ENCODE data around the gene DNPEP.

DNA sequence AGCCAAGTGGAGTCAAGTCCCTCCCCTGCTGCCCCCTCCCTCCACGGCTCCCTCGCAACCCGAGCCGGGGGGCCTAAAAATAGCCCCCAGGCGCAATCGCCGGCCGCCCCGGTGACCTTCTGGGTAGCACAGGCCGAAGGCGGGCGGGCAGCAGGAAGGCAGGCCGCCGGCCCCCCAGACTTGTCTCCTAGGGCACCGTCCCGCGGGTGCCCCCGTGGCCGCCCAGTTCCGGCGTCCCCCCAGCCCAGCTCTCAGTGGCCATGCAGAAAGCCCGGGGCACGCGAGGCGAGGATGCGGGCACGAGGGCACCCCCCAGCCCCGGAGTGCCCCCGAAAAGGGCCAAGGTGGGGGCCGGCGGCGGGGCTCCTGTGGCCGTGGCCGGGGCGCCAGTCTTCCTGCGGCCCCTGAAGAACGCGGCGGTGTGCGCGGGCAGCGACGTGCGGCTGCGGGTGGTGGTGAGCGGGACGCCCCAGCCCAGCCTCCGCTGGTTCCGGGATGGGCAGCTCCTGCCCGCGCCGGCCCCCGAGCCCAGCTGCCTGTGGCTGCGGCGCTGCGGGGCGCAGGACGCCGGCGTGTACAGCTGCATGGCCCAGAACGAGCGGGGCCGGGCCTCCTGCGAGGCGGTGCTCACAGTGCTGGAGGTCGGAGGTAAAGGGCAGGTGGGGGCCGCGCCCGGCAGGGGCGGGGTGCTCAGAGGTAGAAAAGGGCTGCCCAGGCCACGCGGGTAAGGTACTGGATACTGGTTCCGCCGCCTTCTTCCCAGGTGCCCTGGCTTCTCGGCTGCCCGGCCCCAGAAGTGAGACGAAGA is 47.2 kb upstream of the DNPEP start, which contains the start of gene SPEG:
- TF ChIP-seq, protein P1, sequence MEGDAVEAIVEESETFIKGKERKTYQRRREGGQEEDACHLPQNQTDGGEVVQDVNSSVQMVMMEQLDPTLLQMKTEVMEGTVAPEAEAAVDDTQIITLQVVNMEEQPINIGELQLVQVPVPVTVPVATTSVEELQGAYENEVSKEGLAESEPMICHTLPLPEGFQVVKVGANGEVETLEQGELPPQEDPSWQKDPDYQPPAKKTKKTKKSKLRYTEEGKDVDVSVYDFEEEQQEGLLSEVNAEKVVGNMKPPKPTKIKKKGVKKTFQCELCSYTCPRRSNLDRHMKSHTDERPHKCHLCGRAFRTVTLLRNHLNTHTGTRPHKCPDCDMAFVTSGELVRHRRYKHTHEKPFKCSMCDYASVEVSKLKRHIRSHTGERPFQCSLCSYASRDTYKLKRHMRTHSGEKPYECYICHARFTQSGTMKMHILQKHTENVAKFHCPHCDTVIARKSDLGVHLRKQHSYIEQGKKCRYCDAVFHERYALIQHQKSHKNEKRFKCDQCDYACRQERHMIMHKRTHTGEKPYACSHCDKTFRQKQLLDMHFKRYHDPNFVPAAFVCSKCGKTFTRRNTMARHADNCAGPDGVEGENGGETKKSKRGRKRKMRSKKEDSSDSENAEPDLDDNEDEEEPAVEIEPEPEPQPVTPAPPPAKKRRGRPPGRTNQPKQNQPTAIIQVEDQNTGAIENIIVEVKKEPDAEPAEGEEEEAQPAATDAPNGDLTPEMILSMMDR (IDR thresholded peaks at IDR 0.05) = no peak
- TF ChIP-seq EZH2 (IDR thresholded peaks at IDR 0.05; ENCODE audit: borderline replicate concordance, insufficient read depth, low read depth, low read length, poor library complexity, severe bottlenecking) = no peak

Measured in B cell (primary cell).